TTC549 (cell line): Measurements from ENCODE around the gene CD1E.
"Not testable (repeated sequence)": the region's sequence is repeated elsewhere in the genome, so short reads cannot be mapped to it uniquely, and the experiment has no call there.

Experiments used
- FAIRE-seq: peaks from 2 replicates; lab custom pipeline; 2012; peaks lifted over from hg19 to GRCh38; lab: Jason Lieb, UNC

The CD1E gene

GRCh38 chr1:158362941-158363340, 9.2 kb downstream of the CD1E start:
- FAIRE-seq: no peak

GRCh38 chr1:158366783-158367182, 13.1 kb downstream of the CD1E start:
- FAIRE-seq: no peak

- FAIRE-seq: no peak
These were observed 17.7 kb downstream of the CD1E start for GRCh38 chr1:158371188-158371953.

- FAIRE-seq: not testable (repeated sequence)
These were observed 20.4 kb downstream of the CD1E start for GRCh38 chr1:158374101-158374500.

GRCh38 chr1:158374860-158375259, 21.2 kb downstream of the CD1E start:
- FAIRE-seq: no peak

- no peak for FAIRE-seq
These were observed 36.6 kb downstream of the CD1E start for GRCh38 chr1:158390331-158390730.

GRCh38 chr1:158391099-158391498, 37.4 kb downstream of the CD1E start:
- no peak for FAIRE-seq

GRCh38 chr1:158393476-158393875, 39.8 kb downstream of the CD1E start:
- FAIRE-seq: no peak

GRCh38 chr1:158396646-158397045, 43.0 kb downstream of the CD1E start:
- no peak for FAIRE-seq

GRCh38 chr1:158398818-158399514, 45.3 kb downstream of the CD1E start, which contains the start of gene OR10T2:
OR10T2 (minus strand) TSS chr1:158399466; CDS start chr1:158399466, 0 bp downstream.
- no peak for FAIRE-seq

- FAIRE-seq: no peak
These were observed 47.2 kb downstream of the CD1E start for GRCh38 chr1:158400871-158401270.

- no peak for FAIRE-seq
These were observed 53.4 kb downstream of the CD1E start for GRCh38 chr1:158407092-158407491.
